Pancreas (tissue), 10 donors: Measurements from ENCODE around the gene DRG2. TPM values are rescaled to one million over a fixed set of nuclear protein-coding genes. Genes with fewer than 3 reads are reported as not detected.

Source experiments
- ATAC-seq, 4 donors: fragments of 200-7000 bp; cut with Tn5 transposase; one replicate each; pipeline versions ENCODE4 v1.8.0 to v1.9.1; 2020; ENCODE audit warnings: mild to moderate bottlenecking in 4 of 4, moderate library complexity in 4 of 4
- DNase-seq, 6 donors: peaks; one replicate each; pipeline ENCODE4 v3.0.0-alpha.2; 2020
- FAIRE-seq: peaks from 2 replicates; lab custom pipeline; 2012; peaks lifted over from hg19 to GRCh38; lab: Jason Lieb, UNC
- H3K27ac ChIP-seq, 4 donors: fragments of 200-600 bp; sonication (generic); 1 replicate in 3 of 4; 2 replicates in 1 of 4; pipeline versions ENCODE4 v1.5.0 to v1.8.0; 2020
- H3K27me3 ChIP-seq, 4 donors: fragments of 200-600 bp; one replicate each; pipeline ENCODE4 v1.8.0; 2021
- H3K36me3 ChIP-seq, 3 donors: fragments of 200-600 bp; sonication (generic) in 1 of 3; one replicate each; pipeline versions ENCODE4 v1.5.0 to v1.8.0; 2020 to 2021
- H3K4me1 ChIP-seq, 3 donors: fragments of 200-600 bp; one replicate each; pipeline ENCODE4 v1.8.0; 2021
- H3K4me3 ChIP-seq, 4 donors: fragments of 200-600 bp; sonication (generic) in 2 of 4; one replicate each; pipeline versions ENCODE4 v1.5.0 to v1.8.0; 2020 to 2021
- H3K9me3 ChIP-seq, 4 donors: fragments of 200-600 bp; one replicate each; pipeline ENCODE4 v1.8.0; 2021
- CTCF ChIP-seq, 4 donors: fragments of 200-600 bp; sonication (generic) in 3 of 4; IDR thresholded peaks; one replicate each; pipeline versions ENCODE4 v1.5.0 to v1.8.0; 2021; ENCODE audit warnings: antibody characterized with exemption in 4 of 4
- WGBS, 2 donors: extraction: QIAGEN DNeasy Blood & Tissue Kit; methylation state at CpG; one replicate each; pipeline ENCODE4 v1.1.7; 2013; 5-methylcytosine and 5-hydroxymethylcytosine counted together
- intact Hi-C, 3 donors: fragments of 100-400 bp; cut with DNase I; formaldehyde crosslinking; loops; one replicate each; pipeline versions ENCODE4 v1.11.1 to v1.14.2; 2022
- polyA plus RNA-seq, 2 donors: library from polyadenylated mRNA; stranded (reverse); fragments of 200-250 nt; gene quantifications; one replicate each; pipeline ENCODE4 v1.2.3, GENCODE V29; 2013
- total RNA-seq, 6 donors: library from RNA; stranded (reverse); fragmentation: NEBNext Ultra II Directional in 4 of 6; extraction: Animal tissue kit (Norgen Biotek cat#: 25700) in 4 of 6; gene quantifications; one replicate each; pipeline versions ENCODE4 v1.2.1 to v1.2.4, GENCODE V29; 2021 to 2023
- donor health status: healthy with polysubstance abuse.
- donor health status: DM: no; HTN: no; CAD: no; lungs with moderate emphysema.
- donor health status: DM: no; HTN: no; CAD: no.
- donor health status: control.
- donor health status: control.
- donor health status: Bipolar disorder and iron deficiency.
- donor health status: DM: yes; HTN: yes; CAD: no.
- donor health status: DM: no; HTN: no; CAD: no.
- donor health status: DM: no; HTN: no; CAD: no.
- donor health status: DM: yes; HTN: yes; CAD: no.

Gene DRG2
- total and polyA plus RNA-seq, 8 donors: 13.4 to 46.9 (median 17.9) TPM

DNA sequence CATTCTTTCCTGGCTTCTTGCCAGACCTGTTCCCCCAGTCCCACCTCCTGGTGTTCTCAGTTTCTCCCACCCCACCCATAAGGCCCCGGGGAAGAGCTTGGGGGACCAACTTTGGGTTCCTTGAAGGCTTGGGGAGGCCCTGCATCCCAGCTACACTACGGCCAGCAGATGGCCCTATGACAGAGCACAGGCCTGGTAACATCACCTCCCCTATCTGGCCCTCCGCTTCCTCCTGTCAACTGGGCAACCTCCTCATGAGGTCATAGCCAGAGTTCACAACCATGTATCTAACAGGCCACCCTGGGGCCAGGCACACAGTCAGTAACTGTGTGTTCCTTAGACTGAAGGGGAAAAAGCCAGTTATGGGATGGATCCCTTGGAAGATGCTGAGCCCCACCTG is 52.2 kb downstream of the DRG2 start:
- intact Hi-C loops: no loop called here
- no peak overlapping the region for H3K27ac ChIP-seq
- WGBS, 2 donors: 67 to 76% methylated on average over 3 of the region's 3 CpGs

GRCh38 chr17:18140648-18141047 is 52.9 kb downstream of the DRG2 start:
- TF ChIP-seq CTCF (IDR thresholded peaks at IDR 0.05): no peak
- no peak for FAIRE-seq
- Histone ChIP-seq H3K9me3 (no peaks in the 10 kb centered on the region), H3K27ac (no peak overlapping the region), H3K4me3 (no peak overlapping the region), H3K36me3 (no peaks in the 10 kb centered on the region), H3K4me1 (no peaks in the 10 kb centered on the region), H3K27me3 (no peaks in the 10 kb centered on the region)
- ATAC-seq: peak in 1 of 4 donors; percentile 5
- intact Hi-C loops: no loop called here
- DNase-seq: no peak
- WGBS, 2 donors: 69 to 77% methylated on average over 3 of the region's 3 CpGs

More for the DNA sequence above, 52.2 kb downstream of the DRG2 start:
- Histone ChIP-seq H3K36me3 (no peaks in the 10 kb centered on the region), H3K4me1 (no peaks in the 10 kb centered on the region), H3K27me3 (no peaks in the 10 kb centered on the region), H3K9me3 (no peaks in the 10 kb centered on the region), H3K4me3 (no peak overlapping the region)
- no peak for FAIRE-seq
- DNase-seq: no peak
- ATAC-seq: no peak
- TF ChIP-seq CTCF (IDR thresholded peaks at IDR 0.05): no peak

DNA sequence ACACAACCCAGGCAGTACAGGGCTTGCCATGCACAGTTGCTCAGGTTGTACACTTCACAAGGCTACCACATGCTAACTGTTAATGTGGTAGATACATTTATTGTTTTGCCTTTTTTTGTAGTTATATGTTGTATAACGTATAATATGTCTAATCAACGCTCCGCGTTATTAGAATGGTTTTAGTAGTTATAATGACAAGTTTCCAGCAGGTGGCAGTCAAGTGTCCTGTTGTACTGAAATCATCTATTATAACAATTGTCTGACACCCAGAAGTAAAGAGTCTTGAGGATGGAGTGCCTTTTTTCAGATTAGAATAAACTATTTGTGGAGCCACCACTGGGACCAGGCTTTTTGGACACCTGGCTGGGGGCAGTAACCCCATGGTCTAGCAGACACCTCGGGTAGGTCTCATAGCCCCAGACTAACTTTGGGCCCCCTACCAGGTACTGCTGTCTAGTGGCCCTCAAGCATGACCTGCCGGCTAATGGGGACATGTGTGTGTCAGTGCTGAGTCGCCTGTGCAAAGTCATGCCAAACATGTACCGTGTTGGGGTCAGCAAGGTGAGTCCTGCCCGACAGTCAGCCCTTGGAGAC is 53.6 kb downstream of the DRG2 start:
- intact Hi-C loops: no loop called here

DNA sequence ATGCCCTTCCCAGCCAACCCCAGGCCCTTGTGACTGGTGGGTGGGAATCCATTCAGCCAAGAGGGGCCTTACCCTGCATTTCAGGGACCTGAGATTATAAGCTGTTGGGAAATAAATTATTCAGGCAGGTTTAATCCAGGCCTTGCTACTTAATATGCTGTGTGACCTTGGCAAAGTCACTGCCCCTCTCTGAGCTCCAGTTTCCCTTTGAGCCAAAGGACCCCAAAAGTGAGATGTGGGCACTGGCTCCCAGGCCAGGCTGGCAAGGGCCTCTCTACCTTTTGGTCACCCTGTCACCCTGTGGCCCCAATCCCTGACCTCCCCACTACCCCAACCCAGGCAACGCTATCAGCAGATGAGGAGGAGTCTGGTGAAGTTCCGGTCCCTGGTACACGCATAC is 54.7 kb downstream of the DRG2 start:
- ATAC-seq (no peak), DNase-seq (no peak), FAIRE-seq (no peak)
- Histone ChIP-seq H3K4me3 (no peak overlapping the region), H3K27me3 (no peaks in the 10 kb centered on the region), H3K9me3 (no peaks in the 10 kb centered on the region), H3K36me3 (no peaks in the 10 kb centered on the region), H3K4me1 (no peaks in the 10 kb centered on the region), H3K27ac (no peak overlapping the region)
- WGBS, 2 donors: 93% methylated on average over 3 of the region's 3 CpGs
- intact Hi-C loops: no loop called here
- no peak for TF ChIP-seq CTCF (IDR thresholded peaks at IDR 0.05)

More for the DNA sequence above, 53.6 kb downstream of the DRG2 start:
- Histone ChIP-seq H3K4me1 (no peaks in the 10 kb centered on the region), H3K27ac (no peak overlapping the region), H3K4me3 (no peak overlapping the region), H3K27me3 (no peaks in the 10 kb centered on the region), H3K36me3 (no peaks in the 10 kb centered on the region), H3K9me3 (no peaks in the 10 kb centered on the region)
- ATAC-seq (peak; percentile 55 to 89 (median 78)), FAIRE-seq (peak; percentile 95), DNase-seq (no peak)
- peak; percentile 28 to 60 (median 54) for TF ChIP-seq CTCF (IDR thresholded peaks at IDR 0.05)
- 19 to 23% methylated on average over 9 of the region's 9 CpGs for WGBS, 2 donors
